Stimulated activated effector memory CD8-positive, alpha-beta T cell treated with anti-CD3 and anti-CD28 coated beads, Interleukin-12 subunit alpha, Interleukin-12 subunit beta, amount 100 ng/mL, for 72 hours (primary cell): ENCODE results near the gene TM4SF4.

Experiments used
- ATAC-seq: fragments of 150-1000 bp; cut with Tn5 transposase; 2 replicates; pipeline ENCODE4 v1.10.0; 2021
- DNase-seq, 2 donors: peaks; one replicate each; pipeline ENCODE4 v3.0.0; 2021 to 2022; ENCODE audit warnings: low spot score in 2 of 2
- H3K27ac Mint-ChIP-seq: one replicate; pipeline ENCODE4 v1.8.0; 2022; ENCODE audit warnings: mild to moderate bottlenecking, mixed read lengths
- H3K36me3 Mint-ChIP-seq: one replicate; pipeline ENCODE4 v1.8.0; 2022; ENCODE audit warnings: mild to moderate bottlenecking, mixed read lengths
- H3K4me1 Mint-ChIP-seq: one replicate; pipeline ENCODE4 v1.8.0; 2022; ENCODE audit warnings: mixed read lengths
- H3K4me3 Mint-ChIP-seq: one replicate; pipeline ENCODE4 v1.8.0; 2022; ENCODE audit warnings: mild to moderate bottlenecking, mixed read lengths
- H3K9me3 Mint-ChIP-seq: one replicate; pipeline ENCODE4 v1.8.0; 2022; ENCODE audit warnings: mixed read lengths

TM4SF4 gene

GRCh38 chr3:149509526-149509925 is 35.0 kb downstream of the TM4SF4 start:
- Mint-ChIP-seq H3K9me3 (no peaks in the 10 kb centered on the region), H3K4me1 (peaks cover 22% of the 10 kb centered on the region), H3K27ac (no peak overlapping the region), H3K36me3 (no peaks in the 10 kb centered on the region), H3K4me3 (no peak overlapping the region)
- DNase-seq (no peak), ATAC-seq (no peak)

GRCh38 chr3:149510480-149510879 is 36.0 kb downstream of the TM4SF4 start:
- ATAC-seq (no peak), DNase-seq (no peak)
- Mint-ChIP-seq H3K9me3 (no peaks in the 10 kb centered on the region), H3K27ac (no peak overlapping the region), H3K4me1 (peaks cover 22% of the 10 kb centered on the region), H3K4me3 (no peak overlapping the region), H3K36me3 (no peaks in the 10 kb centered on the region)

DNA sequence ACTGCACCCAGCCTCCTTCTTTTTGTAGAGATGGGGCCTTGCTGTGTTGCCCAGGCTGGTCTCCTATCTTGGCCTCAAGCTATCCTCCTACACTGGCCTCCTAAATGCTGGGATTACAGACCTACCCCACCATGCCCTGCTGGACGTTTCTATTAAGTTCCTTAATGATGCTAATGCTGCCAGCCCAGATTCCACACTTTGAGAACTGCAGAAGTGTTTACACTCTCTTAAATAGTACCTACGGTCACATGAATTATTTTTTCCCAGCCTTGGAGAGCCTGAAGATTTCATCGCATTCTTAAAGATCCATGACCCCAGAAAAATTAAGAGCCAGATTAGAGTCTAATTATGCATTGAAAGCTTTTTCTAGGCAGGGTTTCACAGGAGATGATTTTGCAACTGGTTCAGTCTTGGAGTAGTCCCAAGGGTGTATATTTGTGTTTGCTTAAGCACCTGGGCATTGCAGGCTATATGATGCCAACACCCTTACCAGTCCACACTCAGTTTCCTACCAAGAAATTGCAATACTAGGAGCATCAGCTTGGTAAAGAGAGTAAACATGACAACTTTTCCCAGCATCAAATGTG is 36.6 kb downstream of the TM4SF4 start:
- Mint-ChIP-seq H3K36me3 (no peaks in the 10 kb centered on the region), H3K9me3 (no peaks in the 10 kb centered on the region), H3K4me3 (no peak overlapping the region), H3K27ac (no peak overlapping the region), H3K4me1 (peaks cover 22% of the 10 kb centered on the region)
- DNase-seq (no peak), ATAC-seq (no peak)

- no peaks in the 10 kb centered on the region for H3K9me3 Mint-ChIP-seq
- DNase-seq = no peak
- peak; percentile 49 for ATAC-seq
- H3K4me3 Mint-ChIP-seq = no peak overlapping the region
- no peak overlapping the region for H3K27ac Mint-ChIP-seq
- no peaks in the 10 kb centered on the region for H3K36me3 Mint-ChIP-seq
- H3K4me1 Mint-ChIP-seq = peaks cover 19% of the 10 kb centered on the region
Measured at GRCh38 chr3:149512073-149512782, 37.7 kb downstream of the TM4SF4 start.

- no peak overlapping the region for H3K4me3 Mint-ChIP-seq
- ATAC-seq = no peak
- H3K36me3 Mint-ChIP-seq = no peaks in the 10 kb centered on the region
Measured at GRCh38 chr3:149514471-149514870, 40.0 kb downstream of the TM4SF4 start.

DNA sequence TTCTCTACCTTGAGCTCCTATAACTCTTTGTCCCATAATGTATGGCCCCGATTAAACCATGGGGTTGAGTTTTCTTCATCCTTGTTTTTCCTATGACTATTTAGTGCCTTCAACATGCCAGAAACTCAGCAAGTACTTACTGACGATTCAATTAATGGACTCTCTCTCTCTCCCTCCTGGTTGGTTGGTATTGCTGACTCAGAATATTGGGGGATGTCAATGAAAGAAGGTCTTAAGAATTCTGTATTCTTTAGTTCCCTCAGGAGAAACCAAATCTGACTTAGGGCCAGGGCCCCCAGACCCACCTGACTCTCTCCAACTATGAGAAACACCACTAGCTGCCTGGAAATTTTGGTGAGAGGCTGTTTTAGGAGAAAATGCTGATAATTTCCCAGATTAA is 40.8 kb downstream of the TM4SF4 start:
- ATAC-seq = no peak
- no peak for DNase-seq
- Mint-ChIP-seq H3K4me3 (no peak overlapping the region), H3K27ac (no peak overlapping the region), H3K4me1 (peaks cover 7% of the 10 kb centered on the region), H3K36me3 (no peaks in the 10 kb centered on the region), H3K9me3 (no peaks in the 10 kb centered on the region)

More at GRCh38 chr3:149514471-149514870, 40.0 kb downstream of the TM4SF4 start:
- Mint-ChIP-seq H3K4me1 (peaks cover 7% of the 10 kb centered on the region), H3K9me3 (no peaks in the 10 kb centered on the region), H3K27ac (no peak overlapping the region)
- DNase-seq = no peak

DNA sequence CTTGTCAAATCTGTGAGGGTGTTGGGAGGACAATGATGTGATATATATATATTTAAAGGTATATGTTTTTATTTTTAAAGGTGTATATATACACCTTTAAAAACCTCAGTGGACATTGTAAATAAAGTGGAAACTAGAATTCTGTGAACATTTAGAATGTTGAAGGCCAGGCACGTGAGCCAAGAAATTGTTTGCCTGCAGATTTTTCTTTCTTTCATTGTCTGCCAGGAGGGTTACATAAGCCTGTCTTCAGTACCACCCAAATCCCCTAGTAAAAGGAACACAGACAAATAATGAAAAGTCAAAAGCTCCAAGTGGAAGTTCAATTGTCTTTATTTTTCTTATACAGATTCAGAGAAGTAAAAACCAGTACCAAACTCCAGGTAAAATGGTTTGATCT is 42.4 kb downstream of the TM4SF4 start:
- no peak overlapping the region for H3K4me3 Mint-ChIP-seq
- DNase-seq (no peak), ATAC-seq (no peak)
- H3K4me1 Mint-ChIP-seq = peaks cover 7% of the 10 kb centered on the region
- H3K36me3 Mint-ChIP-seq = no peaks in the 10 kb centered on the region
- no peak overlapping the region for H3K27ac Mint-ChIP-seq
- no peaks in the 10 kb centered on the region for H3K9me3 Mint-ChIP-seq

DNA sequence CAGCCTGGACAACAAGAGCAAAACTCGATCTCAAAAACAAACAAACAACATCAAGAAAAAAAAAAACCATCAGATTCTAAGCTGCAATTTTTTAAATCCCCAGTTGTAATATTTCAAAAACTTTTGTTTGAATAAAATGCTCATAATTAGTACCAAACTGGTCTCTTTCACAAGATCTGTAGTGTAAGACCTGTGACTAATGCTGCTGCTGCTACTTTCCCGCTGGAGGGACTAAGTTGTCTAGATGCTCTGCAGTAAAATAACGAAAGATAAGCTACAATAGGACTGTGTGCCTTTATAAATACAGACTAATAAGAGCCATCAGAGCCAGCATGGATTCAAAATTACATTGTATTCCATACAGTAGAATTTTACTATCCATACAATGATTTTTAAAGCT is 45.4 kb downstream of the TM4SF4 start:
- DNase-seq (no peak), ATAC-seq (no peak)
- H3K27ac Mint-ChIP-seq = no peak overlapping the region
- no peaks in the 10 kb centered on the region for H3K4me1 Mint-ChIP-seq
- H3K4me3 Mint-ChIP-seq = no peak overlapping the region
- no peaks in the 10 kb centered on the region for H3K9me3 Mint-ChIP-seq
- no peaks in the 10 kb centered on the region for H3K36me3 Mint-ChIP-seq

DNA sequence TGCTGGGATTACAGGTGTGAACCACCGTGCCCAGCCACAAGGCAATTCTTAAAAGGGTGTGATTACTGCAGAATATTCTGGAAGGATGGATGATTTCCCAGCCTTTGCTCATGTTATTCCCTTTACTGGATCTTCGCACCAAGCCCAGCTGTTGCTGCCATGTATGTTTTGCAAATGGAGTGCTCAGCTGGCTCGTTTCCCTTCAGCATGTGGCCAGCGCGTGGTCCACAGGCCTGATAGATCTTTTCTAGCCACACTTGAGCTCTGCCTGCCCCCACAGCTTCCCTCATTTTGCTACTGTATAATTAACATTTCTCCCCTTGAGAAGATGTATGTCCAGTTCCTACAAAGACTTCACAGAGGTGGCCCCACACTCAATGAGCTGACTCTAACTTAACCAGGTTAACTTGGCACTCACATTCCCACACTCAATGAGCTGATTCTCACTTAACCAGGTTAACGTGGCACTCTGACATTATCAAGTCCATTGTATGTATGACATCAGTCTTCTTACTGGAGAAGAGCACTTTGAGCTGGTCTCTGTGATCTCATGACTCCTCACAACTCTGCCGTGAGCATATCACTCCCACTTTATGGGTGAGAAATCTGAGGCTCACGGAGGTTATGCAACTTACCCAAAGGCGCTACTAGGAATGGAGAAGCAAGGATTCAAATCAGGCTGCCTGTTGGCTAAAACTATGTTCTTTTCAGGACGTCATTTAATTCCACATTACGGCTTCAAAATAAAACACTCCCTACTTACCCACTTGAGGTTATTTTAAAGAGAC is 49.2 kb downstream of the TM4SF4 start:
- Mint-ChIP-seq H3K36me3 (no peaks in the 10 kb centered on the region), H3K9me3 (no peaks in the 10 kb centered on the region), H3K27ac (no peak overlapping the region), H3K4me3 (no peak overlapping the region), H3K4me1 (peaks cover 14% of the 10 kb centered on the region)
- DNase-seq = no peak
- ATAC-seq = no peak

- no peak overlapping the region for H3K4me3 Mint-ChIP-seq
- H3K27ac Mint-ChIP-seq = peak overlapping the region; percentile 15
- peaks cover 15% of the 10 kb centered on the region for H3K4me1 Mint-ChIP-seq
- no peak for ATAC-seq
- H3K9me3 Mint-ChIP-seq = no peaks in the 10 kb centered on the region
- H3K36me3 Mint-ChIP-seq = no peaks in the 10 kb centered on the region
- no peak for DNase-seq
Measured at GRCh38 chr3:149527531-149528339, 53.2 kb downstream of the TM4SF4 start.

DNA sequence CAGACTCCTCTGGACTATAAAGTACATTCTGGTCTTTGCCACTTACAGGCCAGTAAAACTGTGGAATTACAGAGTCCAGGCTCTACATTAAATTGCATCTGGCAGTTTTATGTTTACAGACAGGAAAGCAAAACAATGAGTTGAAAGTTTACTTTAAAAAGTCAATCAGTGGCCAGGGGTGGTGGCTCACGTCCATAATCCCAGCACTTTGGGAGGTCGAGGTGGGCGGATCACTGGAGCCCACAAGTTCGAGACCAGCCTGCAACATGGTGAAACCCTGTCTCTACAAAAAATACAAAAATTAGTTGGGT is 53.8 kb downstream of the TM4SF4 start:
- Mint-ChIP-seq H3K27ac (peak overlapping the region; percentile 15), H3K4me3 (no peak overlapping the region), H3K4me1 (peaks cover 20% of the 10 kb centered on the region), H3K9me3 (no peaks in the 10 kb centered on the region), H3K36me3 (no peaks in the 10 kb centered on the region)
- no peak for DNase-seq
- no peak for ATAC-seq

GRCh38 chr3:149529099-149529498 is 54.6 kb downstream of the TM4SF4 start:
- Mint-ChIP-seq H3K9me3 (no peaks in the 10 kb centered on the region), H3K4me3 (no peak overlapping the region), H3K4me1 (peaks cover 20% of the 10 kb centered on the region), H3K27ac (no peak overlapping the region), H3K36me3 (no peaks in the 10 kb centered on the region)
- DNase-seq (no peak), ATAC-seq (no peak)

GRCh38 chr3:149532489-149533180 is 58.1 kb downstream of the TM4SF4 start:
- Mint-ChIP-seq H3K4me1 (peaks cover 13% of the 10 kb centered on the region), H3K4me3 (no peak overlapping the region), H3K36me3 (no peaks in the 10 kb centered on the region), H3K27ac (no peak overlapping the region), H3K9me3 (no peaks in the 10 kb centered on the region)
- no peak for DNase-seq
- peak; percentile 13 for ATAC-seq

DNA sequence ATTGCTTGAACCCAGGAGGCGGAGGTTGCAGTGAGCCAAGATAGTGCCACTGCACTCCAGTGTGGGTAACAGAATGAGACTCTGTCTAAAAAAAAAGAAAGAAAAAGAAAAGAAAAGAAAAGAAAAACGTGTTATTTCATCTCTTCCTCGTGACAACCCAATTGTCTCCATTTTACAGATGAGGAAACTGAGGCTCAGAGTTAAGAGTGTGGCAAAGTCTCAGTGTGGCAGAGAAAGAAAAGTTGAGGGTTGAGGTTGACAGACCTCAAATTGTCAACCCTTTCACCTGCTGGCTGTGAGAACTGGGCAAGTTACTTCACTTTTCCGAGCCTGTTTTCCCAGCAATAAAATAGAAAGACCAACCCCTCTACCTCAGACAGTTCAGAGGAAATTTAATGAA is 59.6 kb downstream of the TM4SF4 start:
- H3K4me3 Mint-ChIP-seq = no peak overlapping the region
- H3K4me1 Mint-ChIP-seq = peaks cover 5% of the 10 kb centered on the region
- no peak for ATAC-seq
- no peak for DNase-seq
- no peaks in the 10 kb centered on the region for H3K36me3 Mint-ChIP-seq
- no peak overlapping the region for H3K27ac Mint-ChIP-seq
- no peaks in the 10 kb centered on the region for H3K9me3 Mint-ChIP-seq
